K562 (cell line): ENCODE measurements around the gene SCYL1. TPM values are rescaled to one million over a fixed set of nuclear protein-coding genes. Genes with fewer than 3 reads are reported as not detected.

Experiments
- ERF ChIP-seq: fragments of 450-650 bp; formaldehyde crosslinking; IDR thresholded peaks from 2 replicates; pipeline ENCODE4 v1.4.0; 2020; ENCODE audit warnings: mild to moderate bottlenecking, mixed read lengths
- ETV1 ChIP-seq: fragments of 450-650 bp; conservative IDR thresholded peaks from 2 replicates; pipeline ENCODE4 v1.6.1; 2016; ENCODE audit warnings: missing genetic modification characterization, control low read depth, low read depth, missing compliant biosample characterization
- FOXK2 ChIP-seq, 2 experiments: fragments of 450-650 bp; IDR thresholded peaks in 1 of 2; conservative IDR thresholded peaks in 1 of 2; 2 replicates each; pipeline ENCODE4 v1.6.1; 2016; ENCODE audit warnings: low read depth in 2 of 2, mild to moderate bottlenecking in 1 of 2
- GABPA ChIP-seq: fragments of 200-800 bp; sonication (Bioruptor generic); conservative IDR thresholded peaks from 2 replicates; pipeline ENCODE4 v1.6.1; 2016; ENCODE audit warnings: low read depth, missing genetic modification characterization, missing compliant biosample characterization
- KLF10 ChIP-seq: fragments of 250-450 bp; sonication (Bioruptor Pico); IDR thresholded peaks from 2 replicates; pipeline ENCODE4 v1.6.1; 2021; ENCODE audit warnings: matching md5 sums
- MNT ChIP-seq, 2 experiments: fragments of 450-650 bp; conservative IDR thresholded peaks; 2 replicates each; pipeline ENCODE4 v1.6.1; 2017; ENCODE audit warnings: mild to moderate bottlenecking in 2 of 2, moderate library complexity in 2 of 2
- NR2C2 ChIP-seq, 2 experiments: fragments of 200-800 bp in 1 of 2; sonication (Bioruptor generic) in 1 of 2; sonication (generic) in 1 of 2; formaldehyde crosslinking in 1 of 2; IDR thresholded peaks; 2 replicates each; pipeline versions ENCODE4 v1.6.1 to v1.8.0; 2016 to 2022; ENCODE audit warnings: mild to moderate bottlenecking in 1 of 2, missing compliant biosample characterization in 1 of 2, missing genetic modification characterization in 1 of 2, missing genetic modification reagents in 1 of 2
- POLR3G ChIP-seq: IDR thresholded peaks from 2 replicates; pipeline ENCODE4 v1.6.1; 2011; ENCODE audit not compliant: insufficient read length, insufficient replicate concordance; ENCODE audit errors: extremely low read depth
- SAP30 ChIP-seq: fragments of 200-600 bp; sonication (generic); IDR thresholded peaks from 2 replicates; pipeline ENCODE4 v1.6.1; 2012; ENCODE audit warnings: borderline replicate concordance, low read depth, mild to moderate bottlenecking, moderate library complexity, low read length, control low read depth, inconsistent platforms; ENCODE audit not compliant: insufficient read depth, poor library complexity, severe bottlenecking
- SRSF7 ChIP-seq: fragments of 200-400 bp; formaldehyde crosslinking; optimal IDR thresholded peaks from 2 replicates; pipeline ENCODE3; 2017; ENCODE audit warnings: mild to moderate bottlenecking, low read depth, low read length
- THRB ChIP-seq: fragments of 450-650 bp; formaldehyde crosslinking; conservative IDR thresholded peaks from 2 replicates; pipeline ENCODE4 v1.4.0; 2022; ENCODE audit warnings: mild to moderate bottlenecking, missing genetic modification characterization
- ZBTB2 ChIP-seq: fragments of 450-650 bp; IDR thresholded peaks from 2 replicates; pipeline ENCODE4 v1.6.1; 2016; ENCODE audit warnings: antibody characterized with exemption
- ZBTB8A ChIP-seq: fragments of 450-650 bp; IDR thresholded peaks from 2 replicates; pipeline ENCODE4 v1.6.1; 2018; ENCODE audit warnings: mild to moderate bottlenecking, moderate library complexity; ENCODE audit not compliant: partially characterized antibody
- ZNF398 ChIP-seq: fragments of 250-450 bp; sonication (Bioruptor Pico); IDR thresholded peaks from 2 replicates; pipeline ENCODE4 v1.8.0; 2021; ENCODE audit warnings: moderate library complexity, mild to moderate bottlenecking, inconsistent platforms
- ZNF639 ChIP-seq, 2 experiments: fragments of 200-800 bp in 1 of 2; sonication (Bioruptor generic) in 1 of 2; sonication (generic) in 1 of 2; formaldehyde crosslinking in 1 of 2; IDR thresholded peaks in 1 of 2; conservative IDR thresholded peaks in 1 of 2; 2 replicates each; pipeline versions ENCODE4 v1.5.0 to v1.6.1; 2016 to 2020; ENCODE audit warnings: missing compliant biosample characterization in 1 of 2, missing genetic modification characterization in 1 of 2, missing genetic modification reagents in 1 of 2
- polyA plus RNA-seq, 8 experiments: library from polyadenylated mRNA; depleted of rRNA in 4 of 8; stranded (reverse) in 5 of 8; unstranded in 3 of 8; fragments of >200 nt; fragmentation: Nextera tagmentation in 2 of 8; fragmentation: Illumina TruSeq in 1 of 8; extraction: Ambion mirVana in 2 of 8; extraction: Trizol in 1 of 8; gene quantifications; 2 replicates each; pipeline versions ENCODE4 v1.2.1 to v1.2.3, GENCODE V29; 2011 to 2014; ENCODE audit warnings: inconsistent platforms in 1 of 8, missing spikeins in 1 of 8
- total RNA-seq, 7 experiments: library from RNA; depleted of rRNA in 6 of 7; stranded (reverse); fragments of >200 nt in 6 of 7; fragmentation: Illumina TruSeq in 2 of 7; extraction: Trizol in 2 of 7; gene quantifications; 2 replicates each; pipeline versions ENCODE4 v1.2.1 to v1.2.3, GENCODE V29; 2011 to 2021; ENCODE audit warnings: low replicate concordance in 1 of 7

The SCYL1 gene
- total and polyA plus RNA-seq, 9 of the 15 experiments (the other 6 are each of a cell fraction or from before 2014, with no cell fraction given), result 1.9 to 145 (median 57.6) TPM

- TF ChIP-seq THRB (CRISPR knock-in tag) (no peak), ZNF398 (no peak), ZNF639 (CRISPR knock-in tag; conservative IDR thresholded peaks at IDR 0.05 in 1 of 2, IDR thresholded peaks at IDR 0.05 in 1 of 2) (peak in 1 of 2 experiments; percentile 91; a peak in 2 of 4 replicates), FOXK2 (conservative IDR thresholded peaks at IDR 0.05 in 1 of 2, IDR thresholded peaks at IDR 0.05 in 1 of 2; ENCODE audit: low read depth in 2 of 2) (no peak), GABPA (tag) (peak; percentile 70), NR2C2 (CRISPR knock-in tag; IDR thresholded peaks at IDR 0.05) (no peak), NR2C2 (tag; IDR thresholded peaks at IDR 0.05) (peak; percentile 77), POLR3G (no peak), ERF (peak; percentile 59; the same call in 1 of the 2 replicates), ZBTB8A (no peak), KLF10 (CRISPR knock-in tag) (no peak), SAP30 (no peak), SRSF7 (no peak), MNT (conservative IDR thresholded peaks at IDR 0.05) (no peak), ZBTB2 (peak; percentile 18; the same call in 1 of the 2 replicates), ETV1 (no peak; the same call in none of the 2 replicates)
Observed at GRCh38 chr11:65575568-65576231, 50.8 kb downstream of the SCYL1 start, which contains the start of gene EHBP1L1 (continued).
